ENCODE data around the gene SHTN1. TPM values are rescaled to one million over a fixed set of nuclear protein-coding genes. Genes with fewer than 3 reads are reported as not detected.

The SHTN1 gene
- total RNA-seq, 1 experiment from 2014 or later: 187 TPM

DNA sequence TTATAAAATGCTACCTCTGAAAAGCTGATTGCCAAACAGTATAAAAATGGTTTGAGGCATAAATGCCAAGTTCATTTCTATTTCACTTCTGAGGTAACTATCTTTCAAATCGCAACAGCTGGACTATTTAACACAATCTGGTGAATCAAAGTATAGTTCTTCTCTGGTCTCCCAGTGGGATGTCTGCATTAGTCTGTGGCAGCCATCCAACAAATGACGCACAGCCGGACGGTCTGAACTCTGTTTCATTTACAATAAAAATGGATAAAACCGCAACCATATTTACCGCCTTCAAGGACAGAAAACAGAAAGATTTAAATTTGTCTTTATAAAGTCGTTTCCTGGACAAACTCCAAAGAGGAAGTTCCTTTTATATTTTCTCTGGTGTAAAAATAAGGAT is 113.8 kb downstream of the SHTN1 start:
- in situ Hi-C loops (cut with HindIII; ENCODE audit: low pct_unique_long_range_greater_than_20kb, low sequenced_read_pairs): no loop called here
- DNase-seq (ENCODE audit: low read depth, low spot score): peak; percentile 81

DNA sequence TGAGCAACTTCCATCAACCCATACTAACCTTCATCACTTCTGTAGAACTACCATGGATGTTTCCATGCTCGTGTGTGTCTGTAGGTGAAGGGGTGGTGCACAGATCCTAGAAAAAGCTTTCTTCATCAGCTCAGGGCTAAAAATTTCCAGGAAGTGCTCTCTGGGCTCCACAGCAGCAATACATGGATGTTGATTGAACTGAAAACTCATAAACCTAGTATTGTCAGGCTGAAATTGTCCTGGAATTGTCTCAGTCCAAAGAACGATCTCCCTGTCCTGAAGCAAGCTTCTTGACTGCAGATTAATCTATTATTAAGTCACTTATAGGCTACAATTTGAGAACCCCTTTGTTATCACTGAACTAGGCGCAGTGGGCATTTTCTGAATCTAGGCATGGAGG is 115.9 kb downstream of the SHTN1 start:
- no peak for DNase-seq (ENCODE audit: low read depth, low spot score)
- in situ Hi-C loops (cut with HindIII; ENCODE audit: low pct_unique_long_range_greater_than_20kb, low sequenced_read_pairs): no loop called here

DNA sequence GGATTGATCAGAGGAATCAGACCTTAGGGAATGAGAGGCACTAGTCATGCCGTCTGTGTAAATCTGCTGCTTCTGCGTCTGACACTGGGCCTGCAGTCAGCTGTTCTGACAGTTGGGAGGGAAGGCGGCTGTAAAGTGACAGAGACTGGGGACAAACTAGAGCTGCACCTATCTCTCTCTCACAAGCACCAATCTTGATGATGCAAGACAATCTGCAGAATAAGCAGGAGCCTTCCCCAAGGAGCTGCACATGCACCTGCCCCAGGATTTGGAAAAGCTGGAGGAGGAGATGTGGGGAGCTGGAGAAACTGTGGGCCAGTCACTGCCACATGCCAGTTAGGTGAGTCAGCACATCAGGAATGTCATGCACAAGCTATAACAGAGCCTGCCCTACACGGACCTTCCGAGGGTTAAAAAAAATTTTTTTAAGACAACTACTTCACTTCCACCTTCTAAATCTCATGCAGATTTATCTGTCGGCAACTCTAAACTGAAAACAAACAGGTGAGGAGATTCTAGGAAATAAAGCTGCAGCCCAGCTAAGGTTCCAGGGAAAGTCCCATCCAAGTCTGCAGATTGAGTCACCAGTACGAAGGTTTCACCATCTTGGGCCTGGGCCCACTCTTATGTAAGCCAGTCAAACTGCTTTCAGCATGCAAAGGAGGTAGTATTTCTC is 116.5 kb downstream of the SHTN1 start:
- in situ Hi-C loops (cut with HindIII; ENCODE audit: low pct_unique_long_range_greater_than_20kb, low sequenced_read_pairs): no loop called here
- DNase-seq (ENCODE audit: low read depth, low spot score): no peak

DNA sequence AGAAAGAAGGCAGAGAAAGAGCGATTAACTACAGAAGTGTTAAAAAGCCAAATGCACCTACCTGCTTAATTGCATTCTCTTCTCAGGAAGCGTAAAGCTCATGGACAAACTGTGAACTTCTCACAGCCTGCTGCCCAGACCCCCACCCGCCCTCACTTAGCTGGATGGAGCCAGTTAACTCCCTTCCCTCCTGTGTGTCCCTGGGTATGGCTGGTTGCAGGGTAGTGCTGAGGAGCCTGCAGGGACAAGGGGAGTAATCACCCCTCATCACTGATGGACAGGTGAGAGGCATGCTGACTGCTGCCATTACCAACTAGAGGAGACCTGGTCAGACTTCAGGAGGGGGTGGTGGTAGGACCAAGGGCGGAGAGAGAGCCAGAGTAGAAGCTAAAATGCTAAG is 118.2 kb downstream of the SHTN1 start:
- DNase-seq (ENCODE audit: low read depth, low spot score): no peak
- in situ Hi-C loops (cut with HindIII; ENCODE audit: low pct_unique_long_range_greater_than_20kb, low sequenced_read_pairs): no loop called here

DNA sequence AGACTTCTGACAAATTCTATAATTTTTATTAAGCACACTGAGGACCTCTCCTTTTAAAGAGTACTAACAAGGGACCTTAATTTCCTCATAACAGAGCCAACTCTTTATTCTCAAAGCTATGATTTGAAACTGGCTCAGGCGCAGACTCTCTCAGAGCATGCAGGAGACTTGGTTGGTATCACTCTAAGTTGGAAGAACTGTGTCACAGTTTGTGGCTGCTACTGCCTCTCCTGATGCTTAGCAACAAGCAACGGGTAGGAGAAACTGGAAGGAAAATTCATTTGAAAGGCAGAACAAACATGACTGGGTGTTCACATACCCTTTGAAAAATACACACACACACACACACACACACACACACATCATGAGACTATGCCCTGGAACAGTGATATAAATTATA is 122.3 kb downstream of the SHTN1 start:
- in situ Hi-C loops (cut with HindIII; ENCODE audit: low pct_unique_long_range_greater_than_20kb, low sequenced_read_pairs): no loop called here

GRCh38 chr10:116880716-116881482 is 124.1 kb downstream of the SHTN1 start:
- in situ Hi-C loops (cut with HindIII; ENCODE audit: low pct_unique_long_range_greater_than_20kb, low sequenced_read_pairs): no loop called here
- DNase-seq (ENCODE audit: low read depth, low spot score): peak; percentile 40

More for the DNA sequence above, 122.3 kb downstream of the SHTN1 start:
- no peak for DNase-seq (ENCODE audit: low read depth, low spot score)

DNA sequence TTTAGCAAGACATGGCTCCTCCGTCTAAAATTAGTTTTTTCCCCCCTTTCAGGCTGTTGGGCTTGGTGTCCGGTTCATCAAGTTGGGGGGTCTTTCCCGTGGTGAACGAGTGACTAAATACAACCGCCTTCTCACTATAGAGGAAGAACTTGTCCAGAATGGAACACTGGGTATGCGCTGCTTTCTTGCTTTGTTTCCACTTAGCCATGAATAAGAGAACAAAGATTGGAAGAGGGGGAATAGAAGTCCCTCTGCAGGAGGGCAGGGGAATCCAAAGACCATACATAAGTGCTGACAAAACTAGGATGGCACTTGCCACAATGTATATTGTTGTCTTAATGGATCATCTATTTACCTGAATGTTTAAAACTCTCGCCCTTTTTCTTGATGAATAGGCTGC is 125.2 kb downstream of the SHTN1 start:
- no peak for DNase-seq (ENCODE audit: low read depth, low spot score)
- in situ Hi-C loops (cut with HindIII; ENCODE audit: low pct_unique_long_range_greater_than_20kb, low sequenced_read_pairs): no loop called here

DNA sequence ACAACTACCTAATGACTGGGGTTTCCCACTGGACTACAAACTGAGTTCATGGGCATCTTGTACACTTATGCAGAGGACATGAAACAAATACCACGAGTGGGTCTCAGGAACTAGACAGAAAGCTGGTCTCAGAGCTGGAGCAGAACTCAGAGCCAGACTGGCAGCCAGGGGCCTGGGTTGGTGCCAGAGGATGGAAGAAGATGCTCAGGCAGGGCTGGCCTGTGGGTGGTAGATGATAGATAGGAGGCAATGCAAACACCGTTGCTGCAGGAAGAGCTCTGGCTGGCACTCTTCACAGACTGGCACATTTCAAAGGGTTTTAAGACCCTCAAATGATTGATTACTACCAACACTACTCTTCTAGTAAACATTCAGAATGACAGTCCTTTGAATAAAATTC is 126.9 kb downstream of the SHTN1 start:
- DNase-seq (ENCODE audit: low read depth, low spot score): no peak
- in situ Hi-C loops (cut with HindIII; ENCODE audit: low pct_unique_long_range_greater_than_20kb, low sequenced_read_pairs): no loop called here

DNA sequence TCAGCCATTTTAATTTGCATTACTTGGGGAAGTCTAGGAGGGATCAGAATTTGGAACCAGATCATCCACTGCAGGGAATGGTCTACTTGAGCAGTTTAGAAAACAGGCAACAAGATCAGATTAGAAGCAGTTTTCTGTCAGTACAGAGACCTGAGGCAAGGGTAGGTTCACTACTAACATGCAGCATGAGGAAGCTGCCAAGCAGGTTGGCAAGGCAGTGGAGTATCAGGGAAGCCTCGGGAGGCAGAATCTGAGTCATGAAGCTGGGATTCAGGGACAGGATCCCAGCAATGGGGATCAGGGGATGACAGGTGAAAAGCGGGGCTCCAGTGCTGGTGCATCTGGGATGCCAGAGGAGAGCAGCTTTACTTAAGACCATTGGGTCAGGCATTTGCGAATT is 127.6 kb downstream of the SHTN1 start:
- DNase-seq (ENCODE audit: low read depth, low spot score): no peak
- in situ Hi-C loops (cut with HindIII; ENCODE audit: low pct_unique_long_range_greater_than_20kb, low sequenced_read_pairs): no loop called here

DNA sequence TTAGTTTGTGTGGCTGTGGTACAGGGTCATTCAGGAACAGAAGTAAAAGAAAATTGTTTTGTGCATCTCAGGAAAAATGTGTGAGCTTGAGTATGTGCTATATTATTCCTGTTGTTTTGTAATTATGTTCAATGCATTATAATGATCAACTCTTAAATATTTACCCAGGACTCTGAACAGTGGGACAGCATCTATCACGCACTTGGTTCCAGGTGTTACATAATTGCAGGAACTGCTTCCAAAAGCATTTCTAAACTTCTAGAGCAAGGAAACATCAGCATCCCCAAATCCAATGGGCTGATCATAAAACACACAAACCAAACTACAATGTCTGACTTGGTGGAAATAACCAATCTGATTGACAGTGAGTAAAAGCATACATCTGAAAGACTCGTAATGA is 129.1 kb downstream of the SHTN1 start:
- no peak for DNase-seq (ENCODE audit: low read depth, low spot score)
- in situ Hi-C loops (cut with HindIII; ENCODE audit: low pct_unique_long_range_greater_than_20kb, low sequenced_read_pairs): no loop called here

GRCh38 chr10:116873134-116873533 is 131.9 kb downstream of the SHTN1 start:
- DNase-seq (ENCODE audit: low read depth, low spot score): no peak
- in situ Hi-C loops (cut with HindIII; ENCODE audit: low pct_unique_long_range_greater_than_20kb, low sequenced_read_pairs): no loop called here

DNA sequence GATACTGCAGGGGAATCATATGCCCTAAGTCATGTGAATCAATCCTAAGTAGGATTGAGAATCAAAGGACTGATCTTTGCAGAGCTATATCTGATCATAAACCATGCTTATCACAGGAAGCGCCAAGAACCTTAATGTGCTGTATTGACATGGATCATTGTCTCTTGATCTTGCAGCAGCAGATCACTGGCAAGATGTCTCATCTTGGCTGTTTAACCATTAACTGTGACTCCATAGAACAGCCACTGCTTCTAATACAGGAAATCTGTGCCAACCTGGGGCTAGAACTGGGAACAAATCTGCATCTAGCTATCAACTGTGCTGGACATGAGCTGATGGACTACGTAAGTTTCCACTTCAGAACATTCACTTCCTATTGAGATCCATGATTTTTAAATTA is 134.0 kb downstream of the SHTN1 start:
- no peak for DNase-seq (ENCODE audit: low read depth, low spot score)
- in situ Hi-C loops (cut with HindIII; ENCODE audit: low pct_unique_long_range_greater_than_20kb, low sequenced_read_pairs): no loop called here

- no peak for DNase-seq (ENCODE audit: low read depth, low spot score)
- in situ Hi-C loops (cut with HindIII; ENCODE audit: low pct_unique_long_range_greater_than_20kb, low sequenced_read_pairs): no loop called here
Measured at GRCh38 chr10:116868722-116869121, 136.3 kb downstream of the SHTN1 start.

DNA sequence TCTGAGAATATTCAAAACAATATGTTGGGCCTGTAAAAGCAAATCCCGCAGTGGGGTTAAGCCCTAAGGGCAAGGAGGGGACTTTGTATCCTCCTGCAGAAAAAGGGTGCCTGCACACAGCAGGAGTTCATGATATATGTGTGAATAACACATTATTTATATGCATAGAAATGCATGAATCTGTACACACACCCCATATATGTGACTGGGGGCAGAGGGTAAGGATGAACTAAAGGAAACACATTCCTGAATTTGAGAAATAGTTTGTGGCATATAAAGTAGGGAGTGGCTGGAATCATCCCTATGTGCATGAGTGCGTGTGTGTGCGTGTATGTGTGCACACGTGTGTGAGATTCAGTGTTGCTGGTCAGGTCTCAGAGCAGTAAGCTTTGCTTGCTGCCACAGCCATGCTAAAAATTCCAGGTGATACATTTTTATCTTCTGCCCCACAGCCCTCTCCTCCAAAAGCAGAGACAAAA is 136.8 kb downstream of the SHTN1 start:
- DNase-seq (ENCODE audit: low read depth, low spot score): no peak
- in situ Hi-C loops (cut with HindIII; ENCODE audit: low pct_unique_long_range_greater_than_20kb, low sequenced_read_pairs): no loop called here

GRCh38 chr10:116866987-116867595 is 137.9 kb downstream of the SHTN1 start:
- DNase-seq (ENCODE audit: low read depth, low spot score): no peak
- in situ Hi-C loops (cut with HindIII; ENCODE audit: low pct_unique_long_range_greater_than_20kb, low sequenced_read_pairs): no loop called here

DNA sequence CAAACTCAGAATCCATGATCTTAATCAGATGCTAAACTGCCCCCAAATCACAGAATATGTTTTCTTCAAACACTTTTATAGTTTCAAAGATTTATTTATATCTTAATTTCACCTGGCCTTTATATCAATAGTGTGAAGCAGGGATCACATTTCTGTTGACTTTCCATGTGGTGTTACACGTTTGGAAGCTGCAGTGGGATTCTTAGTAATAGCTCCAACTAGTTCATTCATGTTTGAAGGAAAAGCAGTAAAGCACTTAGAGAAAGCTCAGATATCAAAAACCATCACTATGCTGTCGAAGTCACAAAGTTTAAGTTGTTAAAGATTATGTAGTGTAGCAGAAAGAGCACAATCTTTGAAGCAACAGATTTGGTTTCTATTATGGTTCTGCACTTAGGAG is 138.9 kb downstream of the SHTN1 start:
- no peak for DNase-seq (ENCODE audit: low read depth, low spot score)
- in situ Hi-C loops (cut with HindIII; ENCODE audit: low pct_unique_long_range_greater_than_20kb, low sequenced_read_pairs): no loop called here

DNA sequence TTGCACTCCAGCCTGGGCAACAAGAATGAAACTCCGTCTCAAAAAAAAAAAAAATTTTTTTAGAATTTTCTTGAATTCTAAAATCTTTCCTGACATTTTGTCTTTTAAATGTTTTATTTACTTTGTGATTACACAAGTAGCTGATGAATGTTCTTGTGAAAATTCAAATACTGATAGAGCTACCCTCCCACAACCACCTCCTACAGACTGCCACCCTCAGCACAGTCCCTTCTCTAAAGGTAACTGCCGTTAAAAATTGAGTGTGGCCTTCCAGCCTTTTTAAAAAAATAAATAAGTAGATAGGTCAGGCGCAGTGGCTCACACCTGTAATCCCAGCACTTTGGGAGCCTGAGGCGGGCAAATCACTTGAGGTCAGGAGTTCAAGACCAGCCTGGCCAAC is 140.6 kb downstream of the SHTN1 start:
- in situ Hi-C loops (cut with HindIII; ENCODE audit: low pct_unique_long_range_greater_than_20kb, low sequenced_read_pairs): no loop called here
- no peak for DNase-seq (ENCODE audit: low read depth, low spot score)

GRCh38 chr10:116861796-116862195 is 143.2 kb downstream of the SHTN1 start:
- in situ Hi-C loops (cut with HindIII; ENCODE audit: low pct_unique_long_range_greater_than_20kb, low sequenced_read_pairs): no loop called here
- no peak for DNase-seq (ENCODE audit: low read depth, low spot score)

- DNase-seq (ENCODE audit: low read depth, low spot score): no peak
- in situ Hi-C loops (cut with HindIII; ENCODE audit: low pct_unique_long_range_greater_than_20kb, low sequenced_read_pairs): no loop called here
Measured at GRCh38 chr10:116857156-116857555, 147.8 kb downstream of the SHTN1 start.

All from SK-MEL-5 (cell line).